Measurements from ENCODE around the gene ZNF275.
"Not testable (repeated sequence)": the region's sequence is repeated elsewhere in the genome, so short reads cannot be mapped to it uniquely, and the experiment has no call there.

Gene ZNF275

DNA sequence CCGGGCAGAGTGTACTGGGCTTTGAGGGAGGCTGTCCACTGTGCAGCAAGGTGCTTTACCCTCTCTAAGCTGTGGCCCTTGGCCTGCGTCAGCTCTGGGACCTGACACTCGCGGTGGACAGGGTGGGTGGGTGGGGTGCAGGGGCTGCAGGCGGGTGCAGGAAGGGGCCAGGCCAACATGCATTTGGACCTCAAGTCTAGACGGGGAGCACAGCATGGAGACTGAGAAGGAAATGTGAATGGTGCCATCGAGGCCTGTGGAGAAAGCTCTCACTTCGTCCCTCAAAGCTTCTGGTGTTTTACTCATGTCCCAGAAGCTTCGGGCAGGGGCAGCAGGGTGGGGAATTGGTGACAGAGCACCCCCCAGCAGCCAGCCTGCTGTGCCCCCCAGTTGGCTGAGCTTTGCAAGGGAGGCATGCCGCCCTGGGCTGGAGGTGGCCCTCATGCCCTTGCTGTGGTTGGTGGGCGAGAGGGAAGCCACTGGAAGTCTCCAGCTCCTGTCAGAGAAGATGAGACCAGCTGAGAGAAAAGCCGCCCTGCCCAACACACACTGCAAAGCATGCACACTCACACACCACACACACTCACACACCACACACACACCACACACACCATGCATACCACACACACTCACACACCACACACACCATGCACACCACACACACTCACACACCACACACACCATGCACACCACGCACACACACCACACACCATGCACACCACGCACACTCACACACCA is 54.9 kb downstream of the ZNF275 start:
- no peak for DNase-seq

DNA sequence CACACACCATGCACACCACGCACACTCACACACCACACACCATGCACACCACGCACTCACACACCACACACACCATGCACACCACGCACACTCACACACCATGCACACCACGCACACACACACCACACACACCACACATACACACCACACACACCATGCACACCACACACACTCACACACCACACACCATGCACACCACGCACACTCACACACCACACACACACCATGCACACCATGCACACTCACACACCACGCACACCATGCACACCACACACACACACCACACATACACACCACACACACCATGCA is 55.5 kb downstream of the ZNF275 start:
- not testable (repeated sequence) for DNase-seq

DNA sequence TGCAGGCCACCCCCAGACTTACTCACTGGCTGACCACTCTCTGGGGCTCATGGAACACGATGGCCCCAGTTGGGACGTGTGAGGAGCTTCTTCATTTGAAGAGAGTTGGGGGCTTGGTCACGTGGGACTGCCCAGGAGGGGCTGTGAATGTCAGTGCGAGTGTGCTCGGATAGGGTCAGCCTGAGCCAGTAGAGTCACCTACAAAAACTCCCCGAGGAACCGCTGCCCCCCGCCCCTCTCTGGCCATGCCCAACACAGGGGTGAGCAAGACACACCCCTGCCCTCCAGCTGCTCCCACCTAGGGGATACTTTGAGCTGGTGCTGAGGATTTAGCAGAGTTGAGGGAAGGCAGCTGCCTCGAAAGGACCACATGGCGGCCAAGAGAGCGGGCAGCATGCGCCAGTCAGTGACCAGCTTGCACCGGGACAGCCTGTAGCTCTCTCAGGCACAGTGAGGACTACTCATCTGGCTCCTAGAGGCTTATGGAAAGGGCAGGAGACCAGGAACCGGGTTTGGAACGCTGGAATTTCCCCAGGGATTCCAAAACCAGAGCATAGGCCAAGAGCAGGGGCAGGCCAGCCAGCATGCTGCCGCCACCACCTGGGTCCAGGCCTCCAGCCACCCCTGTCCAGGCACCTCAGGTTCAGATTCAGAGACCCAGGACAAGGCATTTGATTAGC is 58.8 kb downstream of the ZNF275 start:
- no peak for DNase-seq

DNA sequence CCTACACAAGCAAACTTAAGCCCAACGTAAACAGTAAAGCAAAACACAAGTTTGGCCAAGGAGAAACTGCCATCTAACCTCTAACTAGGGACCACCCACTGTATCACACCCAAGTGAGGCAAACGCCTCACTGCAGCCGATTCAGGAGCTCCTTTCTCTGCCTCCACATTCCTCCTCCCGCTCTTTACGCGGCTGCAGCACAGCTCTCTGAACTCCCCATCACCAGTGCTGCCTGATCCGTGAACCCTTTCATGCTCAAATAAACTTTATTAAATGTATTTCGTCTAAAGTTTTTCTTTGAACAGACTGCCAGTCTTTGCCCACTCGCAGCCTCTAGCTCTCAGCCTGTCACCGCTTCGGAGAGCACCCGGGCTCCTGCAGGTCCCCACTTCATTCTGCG is 60.7 kb downstream of the ZNF275 start:
- no peak for DNase-seq

DNA sequence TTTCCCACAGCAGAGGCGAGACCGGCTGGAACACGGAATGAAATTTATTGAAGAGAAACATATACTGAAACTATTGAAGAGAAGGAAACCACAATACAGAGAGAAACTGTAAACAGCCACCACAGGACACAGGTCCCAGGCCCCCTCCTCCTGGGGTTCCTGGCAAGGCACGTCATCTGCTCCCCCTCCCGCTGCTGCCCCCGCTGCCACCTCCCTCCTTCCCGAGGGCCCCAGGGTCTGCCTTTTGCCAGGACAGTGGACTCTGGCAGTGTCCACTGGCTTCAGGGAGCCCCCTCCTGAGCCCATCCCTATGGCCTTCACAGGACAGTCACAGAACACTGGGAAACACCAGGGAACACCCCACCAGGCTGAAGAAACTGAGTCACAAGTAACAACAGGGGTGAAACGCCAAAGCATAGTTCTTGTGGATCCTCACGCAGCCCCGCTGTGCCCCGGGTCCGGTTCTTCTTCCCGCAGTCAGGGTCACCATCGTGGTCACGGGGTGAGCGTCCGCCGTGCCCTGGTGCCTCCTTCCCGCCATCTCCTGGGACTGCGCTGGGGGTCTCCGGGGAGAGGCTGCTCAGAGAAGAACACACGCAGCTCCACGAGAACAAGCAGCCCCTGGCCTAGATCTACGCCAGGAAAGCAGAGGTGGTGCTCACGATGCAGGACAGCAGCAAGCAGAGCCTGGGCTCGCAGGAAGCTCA is 61.8 kb downstream of the ZNF275 start:
- DNase-seq, result no peak

DNA sequence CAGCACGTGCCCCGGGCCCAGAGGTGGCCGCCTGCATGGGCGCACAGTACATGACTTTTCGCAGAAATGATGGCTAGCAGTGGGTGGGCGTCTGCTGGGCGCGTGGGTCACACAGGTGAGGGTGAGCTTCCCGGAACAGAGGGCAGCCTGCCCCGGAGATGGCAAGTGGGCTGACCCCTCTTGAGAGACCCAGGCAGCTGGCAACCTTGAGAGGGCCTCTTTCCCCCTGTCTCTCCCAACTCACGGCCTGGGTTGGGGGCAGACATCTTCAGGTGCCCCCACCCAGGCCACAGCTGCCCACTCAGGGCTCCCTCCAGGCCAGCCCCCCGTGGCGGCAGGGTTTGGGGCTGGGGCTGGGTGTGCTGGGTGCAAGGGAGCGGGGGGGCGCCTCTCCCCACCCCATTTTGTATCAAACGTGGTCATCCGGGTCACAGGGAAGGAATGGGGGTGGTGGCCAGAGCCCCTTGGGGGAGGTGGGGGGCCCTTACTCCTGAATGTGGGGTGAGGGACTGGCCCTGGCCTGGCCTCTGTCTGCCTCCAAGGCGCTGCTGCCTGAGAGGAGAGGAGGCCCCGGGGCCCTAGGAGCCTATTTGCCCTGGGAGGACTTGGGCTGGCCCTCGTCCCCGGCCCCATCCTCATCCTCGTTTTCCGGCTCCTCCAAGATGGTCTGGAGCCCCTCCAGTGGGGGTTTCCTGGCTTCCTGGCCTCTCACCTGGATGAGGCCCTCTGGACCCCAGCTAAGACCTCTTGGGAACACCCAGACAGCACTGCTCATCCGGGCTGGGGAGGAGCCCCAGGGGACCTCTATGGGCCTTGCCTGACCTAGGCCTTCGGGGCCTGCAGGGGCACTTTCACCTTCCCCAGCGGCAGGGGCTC is 62.6 kb downstream of the ZNF275 start:
- no peak for DNase-seq

DNA sequence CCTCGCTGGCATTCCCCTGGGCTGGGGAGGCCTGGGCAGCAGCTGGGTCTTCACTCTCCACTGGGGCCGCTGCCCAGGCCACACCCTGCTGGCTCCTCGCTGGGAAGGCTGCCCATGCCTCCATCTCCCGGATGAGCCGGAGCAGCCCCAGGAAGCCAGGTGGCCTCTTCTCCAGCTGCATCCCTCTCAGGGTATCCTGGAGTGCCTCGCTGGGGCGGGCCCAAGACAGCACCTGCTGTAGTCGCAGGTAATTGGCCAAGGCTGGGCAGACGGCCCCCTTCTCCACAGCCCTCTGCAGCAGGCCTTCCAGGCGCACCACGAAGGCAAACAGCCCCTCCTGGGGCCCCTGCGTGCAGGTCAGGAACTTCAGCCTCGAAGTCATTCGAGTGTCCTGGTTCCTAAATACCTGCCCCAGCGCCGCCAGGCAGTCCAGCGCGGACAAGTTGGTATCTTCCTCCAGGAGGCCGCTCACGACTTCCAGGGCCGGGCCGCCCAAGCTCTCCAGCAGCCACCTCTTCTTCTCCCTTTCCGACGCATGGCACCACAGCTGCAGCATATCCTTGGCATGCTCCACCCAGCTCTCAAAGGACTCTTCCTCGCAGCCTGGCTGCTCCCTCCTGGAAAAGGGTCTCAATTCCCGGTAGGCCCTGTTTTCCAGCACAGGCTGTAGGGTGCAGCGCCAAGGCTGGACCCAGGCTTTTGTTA is 63.5 kb downstream of the ZNF275 start:
- DNase-seq, result no peak

DNA sequence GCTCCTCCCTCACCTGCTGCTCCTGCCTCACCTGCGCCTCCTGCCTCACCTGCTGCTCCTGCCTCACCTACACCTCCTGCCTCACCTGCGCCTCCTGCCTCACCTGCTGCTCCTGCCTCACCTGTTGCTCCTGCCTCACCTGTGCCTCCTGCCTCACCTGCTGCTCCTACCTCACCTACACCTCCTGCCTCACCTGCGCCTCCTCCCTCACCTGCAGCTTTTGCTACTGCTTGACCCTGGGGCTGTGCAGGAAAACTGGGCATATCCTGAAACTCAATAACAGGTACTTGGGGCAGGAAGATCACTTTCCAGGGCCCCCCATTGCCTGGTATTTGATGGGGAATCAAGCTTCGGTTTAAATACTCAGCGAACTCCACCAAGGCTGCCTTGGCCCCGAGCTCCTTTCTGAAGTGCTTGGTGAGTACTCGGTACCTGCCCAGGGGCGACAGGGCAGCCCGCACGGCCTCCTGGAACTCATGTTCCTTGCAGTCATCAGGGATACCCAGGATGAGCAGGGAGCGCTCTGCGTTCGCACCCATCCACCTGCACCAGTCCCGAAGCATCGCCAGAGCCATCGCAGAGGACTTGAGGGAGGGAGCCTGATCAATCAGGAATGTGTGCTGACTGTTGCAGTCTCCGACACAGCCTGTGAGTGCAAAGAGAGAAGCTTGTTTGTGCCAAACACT is 64.5 kb downstream of the ZNF275 start:
- no peak for DNase-seq

DNA sequence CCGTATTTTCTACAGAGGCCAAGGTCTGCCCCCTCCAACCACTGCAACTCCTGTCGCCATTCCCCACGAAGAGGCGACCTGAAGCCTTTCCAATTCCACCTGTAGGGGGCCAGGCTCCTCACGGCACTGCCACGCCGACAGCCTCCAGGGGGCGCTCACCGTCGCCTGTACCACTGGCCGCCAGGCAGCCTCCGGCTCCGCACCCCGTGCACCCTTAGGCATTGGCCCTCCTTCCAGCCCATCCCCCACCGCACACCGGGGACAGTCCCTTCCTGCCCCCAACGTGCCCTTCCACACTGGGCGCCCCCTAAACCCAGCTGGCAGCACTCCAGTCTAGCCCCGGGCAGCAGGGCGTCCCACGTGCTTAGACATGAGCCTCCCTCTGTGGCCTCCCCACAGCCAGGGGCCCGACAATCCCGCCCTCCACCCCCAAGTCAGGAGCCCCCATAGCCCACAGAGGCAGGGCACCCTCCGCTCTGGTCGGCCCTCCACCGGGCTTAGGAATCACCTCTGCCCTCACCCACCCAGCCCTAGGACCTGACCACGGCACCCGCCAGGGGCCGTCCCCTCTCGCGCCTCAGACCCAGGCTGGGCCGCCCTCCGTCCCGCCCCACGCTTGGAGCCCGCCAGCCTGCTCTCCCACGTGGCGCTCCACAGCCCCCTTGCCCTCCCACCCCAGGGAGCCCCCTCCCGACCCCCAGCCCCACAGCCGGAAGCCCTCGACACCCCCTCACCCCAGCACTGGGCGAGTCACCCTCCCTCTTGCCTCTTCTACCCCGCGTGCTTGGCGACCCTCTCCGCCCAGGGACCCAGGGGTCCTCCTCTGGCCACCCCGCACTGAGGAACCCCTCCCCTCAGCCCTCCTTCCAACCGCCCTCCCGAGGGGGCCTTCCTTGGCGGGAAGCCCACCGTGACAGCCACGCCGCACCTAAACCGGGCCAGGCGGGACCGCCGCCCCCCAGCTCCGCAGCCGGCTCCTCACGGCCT is 66.5 kb downstream of the ZNF275 start:
- peak; percentile 15 for DNase-seq

DNA sequence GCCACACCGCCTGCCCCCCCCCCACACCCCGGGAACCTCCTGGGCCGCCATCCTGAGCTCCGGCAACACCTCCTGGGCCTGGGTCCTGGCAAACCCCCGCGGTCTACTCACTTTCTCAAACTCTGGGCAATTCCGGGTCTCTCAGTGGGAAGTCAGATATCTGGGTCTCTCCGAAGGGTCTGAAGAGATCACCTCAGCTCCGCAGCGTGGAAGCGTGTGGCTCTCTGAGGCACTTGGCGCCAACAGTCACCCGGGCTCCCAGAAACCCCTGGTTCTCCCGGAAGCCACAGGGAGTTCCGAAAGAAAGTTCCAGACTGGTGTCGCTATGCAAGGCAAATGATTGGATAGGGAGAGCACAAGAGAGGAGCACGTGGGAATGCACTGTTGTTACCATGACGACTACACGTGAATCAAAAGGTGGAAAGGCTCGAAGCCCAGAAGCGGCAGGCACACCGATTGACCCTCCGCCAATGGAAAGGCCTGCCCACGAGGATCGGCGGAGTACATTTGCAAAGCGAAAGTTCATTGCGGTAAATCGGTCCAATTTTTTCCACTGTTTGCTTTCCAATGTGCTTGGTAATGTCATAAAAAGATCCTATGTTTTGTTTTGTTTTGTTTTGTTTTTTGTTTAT is 67.3 kb downstream of the ZNF275 start, which contains the start of gene PNMA6E:
PNMA6E (minus strand) TSS at position 218 of the 632 bp plus-strand sequence. CDS start 2,501 bp downstream, outside the sequence.
- no peak for DNase-seq

Measured in effector CD8-positive, alpha-beta T cell (primary cell).